Testis (tissue), 2 donors: ENCODE results near the gene PTPN12.

Source experiments
- POLR2A ChIP-seq: fragments of 450-650 bp; IDR thresholded peaks from one replicate; pipeline ENCODE4 v1.6.1; 2017; ENCODE audit warnings: antibody characterized with exemption, mild to moderate bottlenecking, moderate library complexity
- TF ChIP-seq, protein P1 (sequence below), 3 experiments: fragments of 450-650 bp in 2 of 3; fragments of 200-600 bp in 1 of 3; sonication (generic) in 1 of 3; IDR thresholded peaks; one replicate each; pipeline ENCODE4 v1.5.1; 2016 to 2019; ENCODE audit warnings: antibody characterized with exemption in 3 of 3, mild to moderate bottlenecking in 2 of 3, moderate library complexity in 1 of 3

DNA sequence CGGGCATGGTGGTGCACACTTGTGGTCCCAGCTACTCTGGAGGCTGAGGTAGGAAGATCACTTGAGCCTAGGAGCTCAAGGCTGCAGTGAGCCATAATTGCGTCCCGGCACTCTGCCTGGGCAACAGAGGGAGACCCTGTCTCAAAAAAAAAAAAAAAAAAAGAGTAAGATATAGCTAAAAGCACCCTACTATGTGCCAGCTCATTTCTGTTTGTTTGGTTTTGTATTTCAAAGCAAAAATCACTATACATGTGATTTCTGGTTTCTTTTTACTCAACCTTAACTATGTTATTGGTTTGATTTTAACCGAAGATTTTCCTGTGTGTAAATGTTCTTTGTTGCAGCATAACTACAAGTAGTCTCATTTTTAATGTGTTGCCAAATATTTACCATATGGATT, 92.7 kb downstream of the PTPN12 start:
- TF ChIP-seq, protein P1, sequence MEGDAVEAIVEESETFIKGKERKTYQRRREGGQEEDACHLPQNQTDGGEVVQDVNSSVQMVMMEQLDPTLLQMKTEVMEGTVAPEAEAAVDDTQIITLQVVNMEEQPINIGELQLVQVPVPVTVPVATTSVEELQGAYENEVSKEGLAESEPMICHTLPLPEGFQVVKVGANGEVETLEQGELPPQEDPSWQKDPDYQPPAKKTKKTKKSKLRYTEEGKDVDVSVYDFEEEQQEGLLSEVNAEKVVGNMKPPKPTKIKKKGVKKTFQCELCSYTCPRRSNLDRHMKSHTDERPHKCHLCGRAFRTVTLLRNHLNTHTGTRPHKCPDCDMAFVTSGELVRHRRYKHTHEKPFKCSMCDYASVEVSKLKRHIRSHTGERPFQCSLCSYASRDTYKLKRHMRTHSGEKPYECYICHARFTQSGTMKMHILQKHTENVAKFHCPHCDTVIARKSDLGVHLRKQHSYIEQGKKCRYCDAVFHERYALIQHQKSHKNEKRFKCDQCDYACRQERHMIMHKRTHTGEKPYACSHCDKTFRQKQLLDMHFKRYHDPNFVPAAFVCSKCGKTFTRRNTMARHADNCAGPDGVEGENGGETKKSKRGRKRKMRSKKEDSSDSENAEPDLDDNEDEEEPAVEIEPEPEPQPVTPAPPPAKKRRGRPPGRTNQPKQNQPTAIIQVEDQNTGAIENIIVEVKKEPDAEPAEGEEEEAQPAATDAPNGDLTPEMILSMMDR (IDR thresholded peaks at IDR 0.05) = no peak
- TF ChIP-seq POLR2A = no peak
